K562 (cell line): ENCODE measurements around the gene PGAP3. TPM values are rescaled to one million over a fixed set of nuclear protein-coding genes. Genes with fewer than 3 reads are reported as not detected.

ENCODE experiments used
- GATA2 ChIP-seq: sonication (generic); formaldehyde crosslinking; IDR thresholded peaks from 2 replicates; pipeline ENCODE4 v1.4.0; 2020; ENCODE audit warnings: mild to moderate bottlenecking, missing genetic modification reagents
- SIX5 ChIP-seq, 2 experiments: IDR thresholded peaks; 2 replicates each; pipeline ENCODE4 v1.6.1; 2011; ENCODE audit warnings: low read length in 2 of 2, borderline replicate concordance in 1 of 2, low read depth in 1 of 2, mild to moderate bottlenecking in 1 of 2, moderate library complexity in 1 of 2; ENCODE audit not compliant: insufficient read depth in 1 of 2
- TEAD2 ChIP-seq: fragments of 450-650 bp; IDR thresholded peaks from 2 replicates; pipeline ENCODE4 v1.6.1; 2016; ENCODE audit warnings: missing genetic modification characterization, control low read depth, missing compliant biosample characterization
- TOE1 ChIP-seq, 2 experiments: fragments of 450-650 bp in 1 of 2; sonication (generic) in 1 of 2; formaldehyde crosslinking in 1 of 2; IDR thresholded peaks; 2 replicates each; pipeline versions ENCODE4 v1.7.1 to v1.8.0; 2016 to 2022; ENCODE audit warnings: borderline replicate concordance in 2 of 2, mild to moderate bottlenecking in 2 of 2, antibody characterized with exemption in 1 of 2, inconsistent platforms in 1 of 2, low read depth in 1 of 2, missing genetic modification reagents in 1 of 2, moderate library complexity in 1 of 2
- ZFP36 ChIP-seq: fragments of 150-350 bp; IDR thresholded peaks from 2 replicates; pipeline ENCODE4 v1.6.1; 2018; ENCODE audit warnings: low read length, low read depth; ENCODE audit not compliant: partially characterized antibody
- ZNF124 ChIP-seq: sonication (generic); formaldehyde crosslinking; IDR thresholded peaks from 2 replicates; pipeline ENCODE4 v1.8.1; 2022; ENCODE audit warnings: missing genetic modification reagents
- ZNF224 ChIP-seq: sonication (generic); formaldehyde crosslinking; IDR thresholded peaks from 2 replicates; pipeline ENCODE4 v1.8.0; 2022; ENCODE audit warnings: mild to moderate bottlenecking, missing genetic modification reagents
- ZNF785 ChIP-seq: fragments of 250-450 bp; sonication (Bioruptor Pico); IDR thresholded peaks from 2 replicates; pipeline ENCODE4 v1.4.0; 2020; ENCODE audit warnings: mild to moderate bottlenecking
- polyA plus RNA-seq, 8 experiments: library from polyadenylated mRNA; depleted of rRNA in 4 of 8; stranded (reverse) in 5 of 8; unstranded in 3 of 8; fragments of >200 nt; fragmentation: Nextera tagmentation in 2 of 8; fragmentation: Illumina TruSeq in 1 of 8; extraction: Ambion mirVana in 2 of 8; extraction: Trizol in 1 of 8; gene quantifications; 2 replicates each; pipeline versions ENCODE4 v1.2.1 to v1.2.3, GENCODE V29; 2011 to 2014; ENCODE audit warnings: inconsistent platforms in 1 of 8, missing spikeins in 1 of 8
- total RNA-seq, 7 experiments: library from RNA; depleted of rRNA in 6 of 7; stranded (reverse); fragments of >200 nt in 6 of 7; fragmentation: Illumina TruSeq in 2 of 7; extraction: Trizol in 2 of 7; gene quantifications; 2 replicates each; pipeline versions ENCODE4 v1.2.1 to v1.2.3, GENCODE V29; 2011 to 2021; ENCODE audit warnings: low replicate concordance in 1 of 7
- TF ChIP-seq, protein P1 (sequence below): fragments of 200-800 bp; sonication (Bioruptor generic); IDR thresholded peaks from 2 replicates; pipeline ENCODE4 v1.6.1; 2017; ENCODE audit warnings: missing genetic modification characterization, missing compliant biosample characterization
- TF ChIP-seq, protein P2 (sequence below): sonication (generic); formaldehyde crosslinking; IDR thresholded peaks from 2 replicates; pipeline ENCODE4 v1.8.1; 2022; ENCODE audit warnings: missing genetic modification reagents
- TF ChIP-seq, protein P3 (sequence below): fragments of 450-650 bp; IDR thresholded peaks from 2 replicates; pipeline ENCODE4 v1.6.1; 2016; ENCODE audit warnings: mild to moderate bottlenecking, moderate library complexity

PGAP3 gene
- total and polyA plus RNA-seq, 9 of the 15 experiments (the other 6 are each of a cell fraction or from before 2014, with no cell fraction given) = 0.38 to 9.4 (median 4.5) TPM

DNA sequence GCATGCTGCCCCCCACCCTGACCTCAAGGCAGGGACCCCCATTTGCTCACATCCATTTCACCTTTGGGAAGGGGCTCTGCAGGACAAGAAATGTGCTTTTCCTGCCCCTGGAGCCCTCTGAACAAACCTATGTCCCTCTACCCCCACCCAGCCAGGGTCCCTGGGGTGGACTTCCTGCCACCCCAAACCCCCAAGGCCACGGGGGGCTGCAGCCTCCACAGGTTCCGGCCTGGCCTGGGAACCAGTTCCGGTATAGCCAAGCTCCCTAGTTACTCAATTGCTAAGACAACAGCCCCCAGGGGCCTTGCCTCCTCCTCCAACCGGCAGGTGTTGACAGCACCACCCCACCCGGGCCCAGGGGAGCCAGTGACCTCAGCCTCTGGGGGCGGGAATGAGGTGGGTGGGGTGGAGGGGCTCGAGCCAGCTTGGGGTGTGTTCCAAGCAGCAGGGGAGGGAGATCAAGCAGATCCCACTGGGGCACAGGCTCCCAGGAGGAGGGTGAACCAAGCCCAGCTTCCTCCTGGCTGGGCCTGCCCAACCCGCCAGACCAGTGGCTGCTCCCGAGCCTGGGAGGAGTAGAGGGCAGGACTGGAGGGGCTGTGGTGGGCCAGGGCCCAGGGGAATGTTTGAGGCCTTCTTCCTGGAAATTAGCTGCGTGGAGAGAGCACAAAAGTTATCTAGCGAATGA lies 13.0 kb downstream of the PGAP3 start (continued):
- TF ChIP-seq ZNF785 (CRISPR knock-in tag) (no peak), ZNF224 (CRISPR knock-in tag) (no peak), TOE1 (IDR thresholded peaks at IDR 0.05; ENCODE audit: borderline replicate concordance) (no peak), TOE1 (CRISPR knock-in tag; IDR thresholded peaks at IDR 0.05; ENCODE audit: borderline replicate concordance, low read depth) (no peak), SIX5 (IDR thresholded peaks at IDR 0.05; ENCODE audit: borderline replicate concordance in 1 of 2, insufficient read depth in 1 of 2, low read depth in 1 of 2, low read length in 2 of 2) (no peak), ZNF124 (no peak), ZFP36 (no peak), TEAD2 (no peak), GATA2 (CRISPR knock-in tag) (no peak)
- TF ChIP-seq, protein P1, sequence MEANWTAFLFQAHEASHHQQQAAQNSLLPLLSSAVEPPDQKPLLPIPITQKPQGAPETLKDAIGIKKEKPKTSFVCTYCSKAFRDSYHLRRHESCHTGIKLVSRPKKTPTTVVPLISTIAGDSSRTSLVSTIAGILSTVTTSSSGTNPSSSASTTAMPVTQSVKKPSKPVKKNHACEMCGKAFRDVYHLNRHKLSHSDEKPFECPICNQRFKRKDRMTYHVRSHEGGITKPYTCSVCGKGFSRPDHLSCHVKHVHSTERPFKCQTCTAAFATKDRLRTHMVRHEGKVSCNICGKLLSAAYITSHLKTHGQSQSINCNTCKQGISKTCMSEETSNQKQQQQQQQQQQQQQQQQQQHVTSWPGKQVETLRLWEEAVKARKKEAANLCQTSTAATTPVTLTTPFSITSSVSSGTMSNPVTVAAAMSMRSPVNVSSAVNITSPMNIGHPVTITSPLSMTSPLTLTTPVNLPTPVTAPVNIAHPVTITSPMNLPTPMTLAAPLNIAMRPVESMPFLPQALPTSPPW (CRISPR knock-in tag) = peak; percentile 53
- TF ChIP-seq, protein P2, sequence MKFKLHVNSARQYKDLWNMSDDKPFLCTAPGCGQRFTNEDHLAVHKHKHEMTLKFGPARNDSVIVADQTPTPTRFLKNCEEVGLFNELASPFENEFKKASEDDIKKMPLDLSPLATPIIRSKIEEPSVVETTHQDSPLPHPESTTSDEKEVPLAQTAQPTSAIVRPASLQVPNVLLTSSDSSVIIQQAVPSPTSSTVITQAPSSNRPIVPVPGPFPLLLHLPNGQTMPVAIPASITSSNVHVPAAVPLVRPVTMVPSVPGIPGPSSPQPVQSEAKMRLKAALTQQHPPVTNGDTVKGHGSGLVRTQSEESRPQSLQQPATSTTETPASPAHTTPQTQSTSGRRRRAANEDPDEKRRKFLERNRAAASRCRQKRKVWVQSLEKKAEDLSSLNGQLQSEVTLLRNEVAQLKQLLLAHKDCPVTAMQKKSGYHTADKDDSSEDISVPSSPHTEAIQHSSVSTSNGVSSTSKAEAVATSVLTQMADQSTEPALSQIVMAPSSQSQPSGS = no peak
- TF ChIP-seq, protein P3, sequence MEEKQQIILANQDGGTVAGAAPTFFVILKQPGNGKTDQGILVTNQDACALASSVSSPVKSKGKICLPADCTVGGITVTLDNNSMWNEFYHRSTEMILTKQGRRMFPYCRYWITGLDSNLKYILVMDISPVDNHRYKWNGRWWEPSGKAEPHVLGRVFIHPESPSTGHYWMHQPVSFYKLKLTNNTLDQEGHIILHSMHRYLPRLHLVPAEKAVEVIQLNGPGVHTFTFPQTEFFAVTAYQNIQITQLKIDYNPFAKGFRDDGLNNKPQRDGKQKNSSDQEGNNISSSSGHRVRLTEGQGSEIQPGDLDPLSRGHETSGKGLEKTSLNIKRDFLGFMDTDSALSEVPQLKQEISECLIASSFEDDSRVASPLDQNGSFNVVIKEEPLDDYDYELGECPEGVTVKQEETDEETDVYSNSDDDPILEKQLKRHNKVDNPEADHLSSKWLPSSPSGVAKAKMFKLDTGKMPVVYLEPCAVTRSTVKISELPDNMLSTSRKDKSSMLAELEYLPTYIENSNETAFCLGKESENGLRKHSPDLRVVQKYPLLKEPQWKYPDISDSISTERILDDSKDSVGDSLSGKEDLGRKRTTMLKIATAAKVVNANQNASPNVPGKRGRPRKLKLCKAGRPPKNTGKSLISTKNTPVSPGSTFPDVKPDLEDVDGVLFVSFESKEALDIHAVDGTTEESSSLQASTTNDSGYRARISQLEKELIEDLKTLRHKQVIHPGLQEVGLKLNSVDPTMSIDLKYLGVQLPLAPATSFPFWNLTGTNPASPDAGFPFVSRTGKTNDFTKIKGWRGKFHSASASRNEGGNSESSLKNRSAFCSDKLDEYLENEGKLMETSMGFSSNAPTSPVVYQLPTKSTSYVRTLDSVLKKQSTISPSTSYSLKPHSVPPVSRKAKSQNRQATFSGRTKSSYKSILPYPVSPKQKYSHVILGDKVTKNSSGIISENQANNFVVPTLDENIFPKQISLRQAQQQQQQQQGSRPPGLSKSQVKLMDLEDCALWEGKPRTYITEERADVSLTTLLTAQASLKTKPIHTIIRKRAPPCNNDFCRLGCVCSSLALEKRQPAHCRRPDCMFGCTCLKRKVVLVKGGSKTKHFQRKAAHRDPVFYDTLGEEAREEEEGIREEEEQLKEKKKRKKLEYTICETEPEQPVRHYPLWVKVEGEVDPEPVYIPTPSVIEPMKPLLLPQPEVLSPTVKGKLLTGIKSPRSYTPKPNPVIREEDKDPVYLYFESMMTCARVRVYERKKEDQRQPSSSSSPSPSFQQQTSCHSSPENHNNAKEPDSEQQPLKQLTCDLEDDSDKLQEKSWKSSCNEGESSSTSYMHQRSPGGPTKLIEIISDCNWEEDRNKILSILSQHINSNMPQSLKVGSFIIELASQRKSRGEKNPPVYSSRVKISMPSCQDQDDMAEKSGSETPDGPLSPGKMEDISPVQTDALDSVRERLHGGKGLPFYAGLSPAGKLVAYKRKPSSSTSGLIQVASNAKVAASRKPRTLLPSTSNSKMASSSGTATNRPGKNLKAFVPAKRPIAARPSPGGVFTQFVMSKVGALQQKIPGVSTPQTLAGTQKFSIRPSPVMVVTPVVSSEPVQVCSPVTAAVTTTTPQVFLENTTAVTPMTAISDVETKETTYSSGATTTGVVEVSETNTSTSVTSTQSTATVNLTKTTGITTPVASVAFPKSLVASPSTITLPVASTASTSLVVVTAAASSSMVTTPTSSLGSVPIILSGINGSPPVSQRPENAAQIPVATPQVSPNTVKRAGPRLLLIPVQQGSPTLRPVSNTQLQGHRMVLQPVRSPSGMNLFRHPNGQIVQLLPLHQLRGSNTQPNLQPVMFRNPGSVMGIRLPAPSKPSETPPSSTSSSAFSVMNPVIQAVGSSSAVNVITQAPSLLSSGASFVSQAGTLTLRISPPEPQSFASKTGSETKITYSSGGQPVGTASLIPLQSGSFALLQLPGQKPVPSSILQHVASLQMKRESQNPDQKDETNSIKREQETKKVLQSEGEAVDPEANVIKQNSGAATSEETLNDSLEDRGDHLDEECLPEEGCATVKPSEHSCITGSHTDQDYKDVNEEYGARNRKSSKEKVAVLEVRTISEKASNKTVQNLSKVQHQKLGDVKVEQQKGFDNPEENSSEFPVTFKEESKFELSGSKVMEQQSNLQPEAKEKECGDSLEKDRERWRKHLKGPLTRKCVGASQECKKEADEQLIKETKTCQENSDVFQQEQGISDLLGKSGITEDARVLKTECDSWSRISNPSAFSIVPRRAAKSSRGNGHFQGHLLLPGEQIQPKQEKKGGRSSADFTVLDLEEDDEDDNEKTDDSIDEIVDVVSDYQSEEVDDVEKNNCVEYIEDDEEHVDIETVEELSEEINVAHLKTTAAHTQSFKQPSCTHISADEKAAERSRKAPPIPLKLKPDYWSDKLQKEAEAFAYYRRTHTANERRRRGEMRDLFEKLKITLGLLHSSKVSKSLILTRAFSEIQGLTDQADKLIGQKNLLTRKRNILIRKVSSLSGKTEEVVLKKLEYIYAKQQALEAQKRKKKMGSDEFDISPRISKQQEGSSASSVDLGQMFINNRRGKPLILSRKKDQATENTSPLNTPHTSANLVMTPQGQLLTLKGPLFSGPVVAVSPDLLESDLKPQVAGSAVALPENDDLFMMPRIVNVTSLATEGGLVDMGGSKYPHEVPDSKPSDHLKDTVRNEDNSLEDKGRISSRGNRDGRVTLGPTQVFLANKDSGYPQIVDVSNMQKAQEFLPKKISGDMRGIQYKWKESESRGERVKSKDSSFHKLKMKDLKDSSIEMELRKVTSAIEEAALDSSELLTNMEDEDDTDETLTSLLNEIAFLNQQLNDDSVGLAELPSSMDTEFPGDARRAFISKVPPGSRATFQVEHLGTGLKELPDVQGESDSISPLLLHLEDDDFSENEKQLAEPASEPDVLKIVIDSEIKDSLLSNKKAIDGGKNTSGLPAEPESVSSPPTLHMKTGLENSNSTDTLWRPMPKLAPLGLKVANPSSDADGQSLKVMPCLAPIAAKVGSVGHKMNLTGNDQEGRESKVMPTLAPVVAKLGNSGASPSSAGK = no peak
